Hepatic stellate cell (primary cell): ENCODE results near the gene TMEM30B.
A peak's percentile ranks its signal among the peaks of the same experiment; 100 is the strongest.

Experiments used
- DNase-seq: peaks from one replicate; pipeline ENCODE4 v3.0.0; 2011; ENCODE audit warnings: low spot score

The TMEM30B gene

DNA sequence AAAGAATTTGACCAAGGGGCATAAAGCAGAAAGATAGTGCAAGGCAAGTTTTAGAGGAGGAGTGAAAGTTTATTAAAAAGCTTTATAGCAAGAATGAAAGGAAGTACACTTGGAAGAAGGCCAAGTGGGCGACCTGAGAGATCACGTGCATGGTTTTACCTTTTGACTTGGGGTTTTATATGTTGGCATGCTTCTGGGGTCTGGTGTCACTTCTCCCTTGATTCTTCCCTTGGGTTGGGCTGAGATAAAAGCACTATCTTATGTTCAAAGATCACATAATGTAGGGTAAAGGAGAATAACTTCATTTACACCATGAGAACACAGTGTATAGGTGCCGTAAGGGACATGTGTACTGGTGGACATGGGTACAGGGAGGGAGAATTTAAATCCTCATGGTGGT lies 17.7 kb upstream of the TMEM30B start:
- no peak for DNase-seq

- DNase-seq: no peak
Measured at GRCh38 chr14:61297581-61297980, 16.4 kb upstream of the TMEM30B start.

GRCh38 chr14:61296719-61297502 lies 15.8 kb upstream of the TMEM30B start:
- no peak for DNase-seq

GRCh38 chr14:61296151-61296550 lies 15.0 kb upstream of the TMEM30B start:
- DNase-seq: no peak

DNA sequence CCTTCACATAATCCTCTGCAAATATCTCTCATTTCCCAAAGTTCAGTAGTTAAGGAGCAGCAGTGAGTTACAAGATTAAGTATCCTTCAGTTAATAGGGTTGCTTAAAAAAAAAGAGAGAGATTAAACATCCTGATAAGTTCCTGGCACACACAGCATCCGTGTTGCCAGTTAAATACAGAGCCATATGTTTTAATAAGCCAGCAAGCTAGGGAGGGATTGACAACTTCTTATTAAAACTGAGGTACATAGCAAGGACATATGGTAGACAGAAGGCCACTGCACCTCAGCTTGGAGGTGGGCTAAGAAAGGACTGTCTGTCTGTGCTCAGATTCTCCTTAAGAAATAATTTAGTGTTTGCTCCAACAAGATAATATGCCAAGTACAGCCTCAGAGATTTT lies 9.6 kb upstream of the TMEM30B start:
- no peak for DNase-seq

- no peak for DNase-seq
Measured at GRCh38 chr14:61288720-61289119, 7.6 kb upstream of the TMEM30B start.

GRCh38 chr14:61288228-61288627 lies 7.1 kb upstream of the TMEM30B start:
- DNase-seq: no peak

DNA sequence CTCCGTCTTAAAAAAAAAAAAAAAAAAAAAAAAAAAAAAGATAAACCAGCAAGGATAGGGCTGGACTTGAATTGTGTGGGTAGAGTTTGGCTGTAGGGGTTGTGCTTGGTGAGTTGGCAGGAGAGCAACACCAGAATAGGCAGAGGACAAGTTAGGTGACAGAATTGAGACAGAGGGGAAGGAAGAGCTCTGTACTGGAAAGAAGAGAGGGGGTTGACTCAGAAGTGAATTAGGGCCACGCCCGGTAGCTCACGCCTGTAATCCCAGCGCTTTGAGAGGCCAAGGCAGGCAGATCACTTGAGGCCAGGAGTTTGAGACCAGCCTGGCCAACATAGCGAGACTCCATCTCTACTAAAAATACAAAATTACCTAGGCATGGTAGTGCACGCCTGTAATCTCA lies 6.1 kb upstream of the TMEM30B start:
- no peak for DNase-seq

DNA sequence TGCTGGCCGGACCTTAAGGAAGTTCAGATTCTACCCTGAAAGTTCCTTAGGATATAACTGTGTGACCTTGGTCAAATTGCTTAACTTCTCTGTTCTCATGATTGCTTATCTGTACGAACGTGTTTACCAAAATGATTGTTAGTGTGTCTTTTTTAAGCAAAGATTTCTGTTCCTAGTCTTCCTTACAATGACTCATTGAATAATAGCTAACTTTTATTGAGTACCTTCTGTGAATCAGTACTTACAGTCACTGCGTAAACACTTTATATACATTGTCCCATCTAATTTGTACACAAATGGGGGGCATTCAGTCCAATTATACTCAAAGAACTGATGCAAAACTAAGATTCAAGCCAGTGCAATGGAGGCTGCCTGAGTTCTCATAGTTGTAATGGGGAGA lies 4.2 kb upstream of the TMEM30B start:
- no peak for DNase-seq

DNA sequence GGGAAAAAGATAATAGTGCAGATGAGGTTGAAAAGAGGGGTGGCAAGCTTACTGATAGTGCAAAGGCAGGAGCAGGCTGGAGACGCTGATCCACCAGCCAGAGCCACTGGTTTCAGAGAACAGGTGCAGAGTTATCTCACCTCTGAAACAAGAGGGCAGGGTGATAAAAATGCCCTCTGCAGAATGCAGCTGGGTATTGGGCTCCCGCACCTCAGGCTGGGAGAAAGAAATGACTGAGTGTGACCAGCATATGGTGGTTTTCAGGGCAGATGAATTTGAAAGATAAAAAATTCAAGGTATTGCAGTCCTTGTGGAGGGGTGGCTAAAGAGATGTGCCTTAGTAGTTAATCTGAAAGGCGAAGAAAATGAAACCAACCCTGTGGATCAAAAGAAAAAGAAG lies 2.9 kb upstream of the TMEM30B start:
- no peak for DNase-seq

DNA sequence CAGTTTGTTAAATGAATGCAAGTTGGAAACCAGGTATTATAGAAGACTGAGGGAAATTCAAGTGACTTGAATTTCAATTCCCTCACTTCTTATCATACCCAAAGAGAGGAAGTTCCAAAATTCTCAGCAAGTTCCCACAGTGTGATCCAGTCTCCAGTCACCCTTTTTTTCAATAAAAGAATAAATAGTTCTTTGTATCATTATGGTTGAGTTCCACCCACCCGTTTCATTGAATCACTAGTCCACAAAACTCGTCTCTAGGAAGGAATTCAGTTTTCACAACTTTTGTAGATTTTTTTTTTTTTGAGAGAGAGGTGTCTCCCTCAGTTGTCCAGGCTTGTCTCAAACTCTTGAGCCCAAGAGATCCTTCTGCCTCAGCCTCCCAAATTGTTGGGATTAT lies 1.6 kb upstream of the TMEM30B start:
- DNase-seq: no peak

GRCh38 chr14:61281948-61282275 lies 774 bp upstream of the TMEM30B start:
- DNase-seq: no peak

GRCh38 chr14:61280526-61281185 lies 482 bp downstream of the TMEM30B start:
- DNase-seq: no peak

GRCh38 chr14:61280092-61280525 lies 1.0 kb downstream of the TMEM30B start:
- no peak for DNase-seq

DNA sequence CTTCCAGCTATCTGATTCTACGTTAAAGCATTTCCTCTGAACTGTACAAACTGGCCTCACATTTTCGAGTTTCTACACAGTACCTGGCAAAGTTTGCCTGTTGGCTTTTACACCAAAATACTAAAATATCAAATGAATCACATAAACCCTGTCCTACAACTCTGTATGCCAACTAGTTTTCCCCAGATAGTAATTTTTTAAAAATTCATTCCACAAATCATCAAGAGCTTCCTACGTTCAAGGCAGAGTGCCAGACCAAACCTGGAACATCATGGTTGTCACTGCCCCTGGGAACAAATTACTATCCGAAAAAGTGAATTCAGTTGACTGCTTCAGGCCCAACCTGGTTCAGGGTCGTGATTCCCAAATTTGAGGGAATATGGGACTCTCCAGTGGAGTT lies 2.1 kb downstream of the TMEM30B start:
- DNase-seq: no peak

- no peak for DNase-seq
Measured at GRCh38 chr14:61277784-61278183, 3.4 kb downstream of the TMEM30B start.

DNA sequence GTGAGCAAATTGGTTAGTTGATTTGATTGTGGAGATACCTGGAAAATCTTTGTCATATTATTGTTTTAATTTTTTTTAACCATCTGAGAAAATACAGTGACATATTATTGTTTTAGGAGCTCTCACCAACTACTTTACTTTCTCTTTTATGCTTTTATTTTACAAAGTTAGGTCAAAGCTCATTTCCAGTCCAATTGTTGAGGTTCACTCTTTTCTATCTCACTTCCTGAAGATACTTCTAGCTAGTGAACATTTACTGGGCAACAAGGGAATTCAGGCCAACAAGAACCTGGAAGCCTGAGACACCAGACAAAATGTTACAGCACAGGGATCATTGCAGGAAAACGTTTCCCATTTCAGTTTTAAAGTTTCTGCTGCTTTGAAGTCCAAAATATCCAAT lies 3.9 kb downstream of the TMEM30B start:
- no peak for DNase-seq

DNA sequence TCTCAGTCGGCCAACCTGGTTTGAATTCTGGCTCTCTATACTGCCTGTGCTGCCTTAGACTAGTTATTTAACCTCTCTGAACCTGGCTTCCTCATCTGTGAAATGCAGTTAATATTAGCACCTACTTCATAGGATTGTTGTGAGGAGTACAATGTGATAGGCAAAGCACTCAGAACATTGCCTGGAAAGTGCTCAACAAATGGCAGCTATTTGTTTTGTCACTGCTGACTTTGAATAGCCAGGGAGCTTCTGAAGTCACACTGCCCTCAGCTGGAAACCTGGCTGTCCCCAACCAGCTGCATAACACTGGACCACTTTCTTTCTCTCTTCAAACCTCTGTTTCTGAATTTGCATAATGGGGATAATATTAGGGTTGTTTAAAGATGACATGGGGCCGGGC lies 9.6 kb downstream of the TMEM30B start:
- DNase-seq: no peak

- no peak for DNase-seq
Measured at GRCh38 chr14:61270714-61271113, 10.4 kb downstream of the TMEM30B start.

DNA sequence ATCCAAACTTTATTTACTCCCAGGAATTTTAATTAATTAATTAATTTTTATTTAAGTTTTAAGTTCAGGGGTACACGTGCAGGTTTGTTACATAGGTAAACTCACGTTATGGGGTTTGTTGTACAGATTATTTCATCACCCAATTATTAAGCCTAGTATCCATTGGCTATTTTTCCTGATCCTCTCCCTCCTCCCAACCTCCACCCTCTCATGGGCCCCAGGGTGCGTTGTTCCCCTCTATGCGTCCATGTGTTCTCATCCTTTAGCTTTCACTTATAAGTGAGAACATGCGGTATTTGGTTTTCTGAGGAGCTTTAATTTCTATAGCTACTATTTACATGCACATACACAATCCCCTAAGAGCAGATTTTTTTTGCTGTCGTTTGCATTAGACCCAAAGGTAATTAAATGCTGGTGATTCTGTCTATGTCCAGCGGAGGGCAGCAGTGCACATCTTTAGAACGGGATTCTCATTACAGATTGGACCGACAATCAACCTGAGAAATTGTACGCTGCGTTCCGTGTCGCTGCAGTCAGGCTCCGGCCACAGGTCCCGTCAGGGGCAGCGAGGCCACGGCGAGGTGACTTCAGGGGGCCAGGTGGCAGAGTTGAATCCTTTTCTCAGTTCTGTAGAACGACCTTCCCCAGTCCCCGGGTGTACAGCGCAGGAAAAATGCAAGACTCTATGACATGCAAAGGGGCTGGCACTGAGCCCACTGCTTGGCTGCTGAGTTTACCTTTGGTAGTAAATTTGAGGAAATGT lies 11.6 kb downstream of the TMEM30B start:
- peak; percentile 53 for DNase-seq

DNA sequence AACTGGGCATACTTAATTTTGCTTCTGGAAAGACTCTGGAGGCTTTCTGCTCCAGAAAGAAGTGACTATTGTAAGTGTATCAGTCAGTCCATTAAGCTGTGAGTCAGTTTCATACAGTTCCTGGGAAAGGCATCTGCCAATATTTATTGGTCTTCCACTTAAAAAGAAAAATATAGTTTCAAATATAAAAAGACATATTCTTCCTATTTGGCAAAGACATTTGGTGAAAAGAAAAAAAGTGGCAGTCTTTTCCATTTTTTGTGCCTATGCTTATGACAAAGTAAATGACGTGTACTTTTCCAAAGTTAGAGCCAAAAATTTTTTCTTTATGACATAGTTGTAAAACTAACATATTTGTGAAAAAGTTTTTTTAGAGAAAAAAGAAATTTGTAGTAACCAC lies 12.3 kb downstream of the TMEM30B start:
- DNase-seq: no peak

DNA sequence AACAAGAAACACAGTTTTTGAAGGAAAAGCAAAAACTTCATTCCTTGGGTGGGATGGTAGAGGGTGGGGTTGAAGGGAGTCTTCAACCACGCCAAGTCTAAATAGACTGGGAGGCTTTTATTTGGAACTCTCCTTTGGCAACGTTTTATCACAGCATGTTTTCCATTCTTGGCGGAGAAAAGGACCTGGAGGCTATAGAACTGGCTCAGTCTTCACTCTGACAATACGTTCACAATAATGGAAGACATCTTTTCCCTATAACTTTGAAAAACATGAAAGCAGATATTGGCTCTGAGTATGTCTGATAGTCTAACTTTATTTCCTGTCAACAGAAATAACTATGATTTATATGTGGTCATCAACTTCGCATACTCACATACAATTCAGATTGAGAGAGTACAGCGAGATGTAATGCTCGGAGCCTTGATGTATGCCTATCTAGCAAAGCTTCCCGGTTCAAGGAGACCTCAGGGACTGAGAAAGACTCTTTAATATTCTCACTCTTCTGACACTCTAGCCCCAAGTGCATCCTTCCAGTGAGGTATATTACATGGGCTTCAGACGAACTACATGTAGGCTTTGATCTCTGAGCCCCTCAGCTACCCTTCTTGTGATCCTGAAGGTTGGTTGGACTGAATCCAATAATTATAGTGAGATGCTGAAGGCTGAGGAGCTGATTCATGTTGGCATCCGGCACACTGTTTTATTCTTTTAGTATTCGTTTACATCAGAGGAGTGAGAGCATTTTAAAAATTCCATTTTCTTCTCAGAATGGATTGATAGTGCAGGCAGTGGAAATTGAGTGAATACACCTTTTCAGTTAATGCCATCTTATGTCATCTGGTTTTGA lies 14.0 kb downstream of the TMEM30B start:
- no peak for DNase-seq
